ENCODE data around the gene NNT.

The NNT gene

DNA sequence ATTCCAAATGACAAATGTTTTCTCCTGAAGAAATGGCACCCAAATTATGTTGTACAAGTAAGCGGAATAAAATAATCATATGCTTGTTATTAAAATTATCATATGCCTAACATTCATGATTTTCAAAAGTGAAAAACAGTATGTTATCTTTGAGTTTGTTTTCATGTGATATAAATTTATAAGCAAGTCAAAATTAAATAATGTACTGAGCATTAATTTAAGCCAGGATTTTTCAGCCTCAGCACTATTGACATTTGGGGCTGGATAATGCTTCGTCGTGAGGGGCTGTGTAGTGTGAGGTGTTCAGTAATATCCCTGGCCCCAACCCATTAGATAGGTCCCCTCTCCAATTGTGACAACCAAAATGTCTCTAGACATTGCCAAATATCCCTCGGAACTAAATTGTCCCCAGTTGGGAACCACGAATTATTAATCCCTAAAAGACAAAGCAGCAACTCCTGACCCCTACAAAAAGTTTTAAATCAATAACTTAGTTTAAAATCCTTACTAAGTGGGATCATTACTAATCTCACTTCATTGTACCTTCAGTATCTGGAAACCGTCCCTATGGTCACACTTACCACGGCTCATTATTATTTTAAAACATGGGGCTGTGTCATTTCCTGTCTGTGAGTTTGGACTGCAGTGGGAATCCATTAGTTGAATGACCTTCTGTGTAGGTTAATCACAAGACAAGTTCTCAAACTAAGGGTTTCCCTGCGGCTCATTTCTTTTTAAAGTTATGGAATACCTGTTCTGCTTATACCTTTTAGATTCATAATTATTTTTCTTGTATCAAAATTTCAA, 1.3 kb upstream of the NNT start:
- H3K4me3 ChIP-seq (ENCODE audit: low read depth, low read length) = no peak overlapping the region
- DNase-seq (ENCODE audit: low read depth) = no peak
- TF ChIP-seq, protein P1, sequence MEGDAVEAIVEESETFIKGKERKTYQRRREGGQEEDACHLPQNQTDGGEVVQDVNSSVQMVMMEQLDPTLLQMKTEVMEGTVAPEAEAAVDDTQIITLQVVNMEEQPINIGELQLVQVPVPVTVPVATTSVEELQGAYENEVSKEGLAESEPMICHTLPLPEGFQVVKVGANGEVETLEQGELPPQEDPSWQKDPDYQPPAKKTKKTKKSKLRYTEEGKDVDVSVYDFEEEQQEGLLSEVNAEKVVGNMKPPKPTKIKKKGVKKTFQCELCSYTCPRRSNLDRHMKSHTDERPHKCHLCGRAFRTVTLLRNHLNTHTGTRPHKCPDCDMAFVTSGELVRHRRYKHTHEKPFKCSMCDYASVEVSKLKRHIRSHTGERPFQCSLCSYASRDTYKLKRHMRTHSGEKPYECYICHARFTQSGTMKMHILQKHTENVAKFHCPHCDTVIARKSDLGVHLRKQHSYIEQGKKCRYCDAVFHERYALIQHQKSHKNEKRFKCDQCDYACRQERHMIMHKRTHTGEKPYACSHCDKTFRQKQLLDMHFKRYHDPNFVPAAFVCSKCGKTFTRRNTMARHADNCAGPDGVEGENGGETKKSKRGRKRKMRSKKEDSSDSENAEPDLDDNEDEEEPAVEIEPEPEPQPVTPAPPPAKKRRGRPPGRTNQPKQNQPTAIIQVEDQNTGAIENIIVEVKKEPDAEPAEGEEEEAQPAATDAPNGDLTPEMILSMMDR (IDR thresholded peaks at IDR 0.05; ENCODE audit: control insufficient read depth, extremely low read depth, insufficient read depth) = no peak

DNA sequence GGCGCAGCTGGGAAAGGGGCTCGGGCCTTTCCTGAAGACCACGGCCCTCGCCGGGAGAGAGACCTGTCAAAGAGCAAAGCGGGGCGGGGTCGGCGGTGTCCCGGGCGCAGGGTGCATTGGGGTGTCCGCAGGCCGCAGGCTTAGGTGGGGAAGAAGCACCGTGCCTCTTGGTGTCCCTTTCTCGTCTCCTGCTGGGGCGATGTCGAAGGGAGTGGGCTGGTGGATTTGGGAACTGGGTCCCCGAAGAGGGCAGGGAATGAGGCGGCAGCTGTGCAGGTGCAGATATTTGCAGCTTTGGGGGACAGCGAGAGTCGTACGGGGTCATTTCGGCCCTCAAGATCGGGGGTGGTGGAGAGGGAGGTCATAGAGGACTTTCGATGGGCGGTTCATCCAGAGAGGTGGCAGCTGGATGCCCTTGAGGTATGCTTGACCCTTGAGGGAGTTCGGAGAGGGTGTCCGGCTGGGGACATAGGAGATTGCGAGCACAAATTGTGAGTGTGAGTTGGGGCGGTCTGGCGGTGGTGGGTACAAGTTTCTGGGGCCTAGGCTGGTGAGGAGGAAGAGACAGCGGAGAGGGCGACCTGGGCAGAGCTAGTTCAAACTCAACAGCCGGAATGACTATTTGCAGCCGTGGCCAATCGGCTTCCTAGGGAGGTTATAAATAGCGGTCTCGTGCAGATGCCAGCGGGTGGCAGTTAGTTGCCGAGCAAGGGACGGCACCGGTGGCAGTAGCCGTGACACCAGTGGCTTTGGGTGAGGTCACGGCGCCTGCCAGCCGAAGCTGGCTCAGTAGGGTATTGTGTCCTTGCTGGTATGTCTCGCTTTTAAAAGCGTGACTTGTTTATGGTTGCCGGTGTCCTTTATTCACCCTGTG, 601 bp downstream of the NNT start:
- TF ChIP-seq, protein P1 (IDR thresholded peaks at IDR 0.05; ENCODE audit: control insufficient read depth, extremely low read depth, insufficient read depth) = no peak
- DNase-seq (ENCODE audit: low read depth) = no peak
- no peak overlapping the region for H3K4me3 ChIP-seq (ENCODE audit: low read depth, low read length)

DNA sequence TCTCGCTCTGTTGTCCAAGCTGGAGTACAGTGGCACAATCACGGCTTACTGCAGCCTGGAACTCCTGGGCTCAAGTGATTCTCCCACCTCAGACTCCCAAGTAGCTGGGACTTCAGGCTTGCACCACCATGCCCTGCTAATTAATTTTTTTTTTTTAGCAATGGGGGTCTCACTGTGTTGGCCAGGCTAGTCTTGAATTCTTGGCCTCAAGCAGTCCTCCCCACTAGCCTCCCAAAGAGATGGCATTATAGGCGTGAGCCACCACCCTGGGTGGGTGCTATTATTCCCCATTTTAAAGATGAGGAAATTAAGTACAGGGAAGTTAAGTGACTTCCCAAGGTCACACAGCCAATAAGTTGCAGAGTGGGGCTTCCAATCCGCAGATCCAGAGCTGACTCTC, 1.7 kb downstream of the NNT start:
- DNase-seq (ENCODE audit: low read depth) = no peak
- TF ChIP-seq, protein P1 (IDR thresholded peaks at IDR 0.05; ENCODE audit: control insufficient read depth, extremely low read depth, insufficient read depth) = no peak
- no peak overlapping the region for H3K4me3 ChIP-seq (ENCODE audit: low read depth, low read length)

DNA sequence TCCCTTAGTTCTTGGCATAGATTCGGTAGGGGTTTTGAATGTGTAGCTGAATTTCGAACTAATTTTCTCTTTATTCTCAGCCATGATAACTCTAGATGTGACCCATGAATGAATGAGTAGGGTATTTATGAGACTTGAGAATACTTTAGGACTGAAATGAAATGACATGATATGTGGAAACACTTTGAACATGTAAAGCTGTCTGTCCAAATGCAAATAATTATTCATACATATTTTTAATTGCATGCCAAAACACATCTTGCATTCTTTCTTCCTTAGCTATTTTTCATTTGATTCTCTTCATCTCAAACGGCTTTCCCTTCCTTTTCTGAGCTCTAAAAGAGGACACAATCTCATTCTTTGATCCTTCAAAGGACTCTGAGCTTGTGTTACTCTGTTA, 3.4 kb downstream of the NNT start:
- TF ChIP-seq, protein P1 (IDR thresholded peaks at IDR 0.05; ENCODE audit: control insufficient read depth, extremely low read depth, insufficient read depth) = no peak
- DNase-seq (ENCODE audit: low read depth) = no peak
- no peak overlapping the region for H3K4me3 ChIP-seq (ENCODE audit: low read depth, low read length)

DNA sequence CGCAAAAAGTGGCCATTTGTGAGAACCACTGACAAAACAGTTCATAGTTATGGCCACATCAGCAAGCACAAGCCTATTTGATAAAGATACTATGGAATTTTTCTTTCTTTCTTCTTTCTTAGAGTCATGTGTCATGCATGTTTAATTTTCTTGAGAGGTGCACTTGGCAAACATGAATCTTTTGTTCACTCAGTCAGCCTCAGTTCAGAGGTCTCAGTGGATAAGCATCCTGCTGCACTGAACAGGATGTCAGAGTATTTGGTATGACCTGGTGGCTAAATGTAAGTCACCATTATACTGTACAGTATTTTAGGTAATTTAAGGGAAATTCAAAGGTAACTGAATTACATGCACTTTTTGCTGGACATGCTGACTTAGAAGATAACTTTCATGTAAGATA, 5.4 kb downstream of the NNT start:
- no peak overlapping the region for H3K4me3 ChIP-seq (ENCODE audit: low read depth, low read length)
- no peak for DNase-seq (ENCODE audit: low read depth)
- TF ChIP-seq, protein P1 (IDR thresholded peaks at IDR 0.05; ENCODE audit: control insufficient read depth, extremely low read depth, insufficient read depth) = no peak

DNA sequence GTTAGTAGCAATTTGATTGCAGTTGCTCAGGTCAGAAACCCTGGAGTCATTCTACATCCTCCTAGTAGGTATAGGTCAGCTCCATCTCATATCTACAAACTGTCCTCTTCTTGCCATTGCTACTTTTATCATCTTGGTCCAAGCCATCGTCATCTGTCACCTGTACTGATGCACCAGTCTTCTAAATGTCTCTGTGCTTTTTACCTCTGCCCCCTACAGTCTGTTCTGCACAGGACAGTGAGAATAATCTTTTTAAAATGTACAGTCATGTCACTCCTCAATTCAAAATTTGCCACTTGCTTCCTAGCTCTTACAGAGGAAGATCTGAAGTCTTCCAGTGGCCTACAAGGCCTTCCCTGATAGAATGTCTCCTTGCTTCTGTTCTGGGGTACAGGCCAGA, 6.8 kb downstream of the NNT start:
- no peak for DNase-seq (ENCODE audit: low read depth)
- TF ChIP-seq, protein P1 (IDR thresholded peaks at IDR 0.05; ENCODE audit: control insufficient read depth, extremely low read depth, insufficient read depth) = peak; percentile 47
- H3K4me3 ChIP-seq (ENCODE audit: low read depth, low read length) = no peak overlapping the region
